Measurements from ENCODE around the gene ZNF335. TPM values are rescaled to one million over a fixed set of nuclear protein-coding genes. Genes with fewer than 3 reads are reported as not detected.
A peak's percentile ranks its signal among the peaks of the same experiment; 100 is the strongest.

Gene ZNF335
- total and polyA plus RNA-seq, 2 of the 13 experiments (the other 11 are each of a cell fraction or from before 2014, with no cell fraction given): 9.7 to 13.7 TPM

- TF ChIP-seq GMEB1 (CRISPR knock-in tag; IDR thresholded peaks at IDR 0.05; ENCODE audit: borderline replicate concordance): no peak
- no peak for TF ChIP-seq ZNF839 (CRISPR knock-in tag; IDR thresholded peaks at IDR 0.05; ENCODE audit: borderline replicate concordance)
- TF ChIP-seq ZNF644 (CRISPR knock-in tag; IDR thresholded peaks at IDR 0.05; ENCODE audit: low read depth): no peak
- TF ChIP-seq ZNF225 (CRISPR knock-in tag; IDR thresholded peaks at IDR 0.05): peak; percentile 24; the same call in 1 of the 2 replicates
- no peak for TF ChIP-seq NFKB2 (CRISPR knock-in tag; IDR thresholded peaks at IDR 0.05; ENCODE audit: borderline replicate concordance)
- TF ChIP-seq, protein P1, sequence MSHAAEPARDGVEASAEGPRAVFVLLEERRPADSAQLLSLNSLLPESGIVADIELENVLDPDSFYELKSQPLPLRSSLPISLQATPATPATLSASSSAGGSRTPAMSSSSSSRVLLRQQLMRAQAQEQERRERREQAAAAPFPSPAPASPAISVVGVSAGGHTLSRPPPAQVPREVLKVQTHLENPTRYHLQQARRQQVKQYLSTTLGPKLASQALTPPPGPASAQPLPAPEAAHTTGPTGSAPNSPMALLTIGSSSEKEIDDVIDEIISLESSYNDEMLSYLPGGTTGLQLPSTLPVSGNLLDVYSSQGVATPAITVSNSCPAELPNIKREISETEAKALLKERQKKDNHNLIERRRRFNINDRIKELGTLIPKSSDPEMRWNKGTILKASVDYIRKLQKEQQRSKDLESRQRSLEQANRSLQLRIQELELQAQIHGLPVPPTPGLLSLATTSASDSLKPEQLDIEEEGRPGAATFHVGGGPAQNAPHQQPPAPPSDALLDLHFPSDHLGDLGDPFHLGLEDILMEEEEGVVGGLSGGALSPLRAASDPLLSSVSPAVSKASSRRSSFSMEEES (CRISPR knock-in tag; IDR thresholded peaks at IDR 0.05): no peak
- no peak for TF ChIP-seq ZNF709 (CRISPR knock-in tag; IDR thresholded peaks at IDR 0.05)
- TF ChIP-seq ZNF777 (CRISPR knock-in tag; IDR thresholded peaks at IDR 0.05): no peak
- TF ChIP-seq FOXA3 (CRISPR knock-in tag; IDR thresholded peaks at IDR 0.05): no peak
- TF ChIP-seq GLMP (CRISPR knock-in tag; IDR thresholded peaks at IDR 0.05; ENCODE audit: borderline replicate concordance): no peak
- TF ChIP-seq ZNF841 (CRISPR knock-in tag; IDR thresholded peaks at IDR 0.05; ENCODE audit: borderline replicate concordance): no peak
- TF ChIP-seq TMF1 (CRISPR knock-in tag; IDR thresholded peaks at IDR 0.05; ENCODE audit: low read depth): no peak
- TF ChIP-seq ZNF124 (CRISPR knock-in tag; IDR thresholded peaks at IDR 0.05): no peak
- TF ChIP-seq CCAR2 (optimal IDR thresholded peaks at IDR 0.05; ENCODE audit: low read depth, low read length): no peak
- peak; percentile 56; the same call in 1 of the 2 replicates for TF ChIP-seq HNF1B (CRISPR knock-in tag; IDR thresholded peaks at IDR 0.05)
- TF ChIP-seq ZNF280D (CRISPR knock-in tag; IDR thresholded peaks at IDR 0.05): no peak
- TF ChIP-seq MYC (CRISPR knock-in tag; IDR thresholded peaks at IDR 0.05; ENCODE audit: borderline replicate concordance): no peak
- TF ChIP-seq ZNF12 (CRISPR knock-in tag; IDR thresholded peaks at IDR 0.05): no peak
Observed at GRCh38 chr20:45904583-45905504, 67.2 kb downstream of the ZNF335 start (continued).

All from HepG2 (cell line).